ENCODE results near the gene UBE2O.
A peak's percentile ranks its signal among the peaks of the same experiment; 100 is the strongest.

The UBE2O gene

DNA sequence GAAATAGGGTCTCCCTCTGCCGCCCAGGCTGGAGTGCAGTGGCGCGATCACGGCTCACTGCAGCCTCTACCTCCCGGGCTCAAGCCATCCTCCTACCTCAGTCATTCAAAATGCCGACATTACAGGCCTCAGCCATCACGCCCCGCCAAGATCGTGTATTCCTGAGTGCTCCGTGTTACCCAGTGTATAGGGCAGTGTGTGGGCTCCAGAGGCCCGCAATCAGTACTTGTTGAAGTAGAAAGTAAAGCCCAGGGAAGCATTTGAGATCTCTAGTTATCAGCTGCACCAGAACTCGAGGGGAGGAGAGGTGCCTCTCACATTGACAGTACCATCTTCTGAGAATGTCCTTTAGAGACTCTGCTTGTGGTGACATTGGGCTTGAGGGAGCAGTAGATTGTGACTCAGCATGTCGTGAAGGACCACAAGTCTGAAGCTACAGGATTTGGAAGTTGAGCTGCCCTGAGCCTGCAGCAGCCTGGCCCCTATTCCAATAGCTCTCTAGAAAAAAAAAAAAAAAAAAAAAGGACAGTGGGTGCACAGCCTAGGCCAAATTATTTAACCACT lies 98.1 kb downstream of the UBE2O start:
- TF ChIP-seq POLR2A (IDR thresholded peaks at IDR 0.05; ENCODE audit: extremely low read depth, insufficient read length) (no peak), MAX (IDR thresholded peaks at IDR 0.05; ENCODE audit: low read depth, low read length) (no peak), CTCF (IDR thresholded peaks at IDR 0.05; ENCODE audit: low read depth, low read length) (no peak), MYC (IDR thresholded peaks at IDR 0.05; ENCODE audit: low read depth, low read length) (no peak)
- H3K4me3 ChIP-seq (ENCODE audit: low read depth, low read length): no peak overlapping the region
- peak; percentile 73 for DNase-seq (ENCODE audit: low read depth)

DNA sequence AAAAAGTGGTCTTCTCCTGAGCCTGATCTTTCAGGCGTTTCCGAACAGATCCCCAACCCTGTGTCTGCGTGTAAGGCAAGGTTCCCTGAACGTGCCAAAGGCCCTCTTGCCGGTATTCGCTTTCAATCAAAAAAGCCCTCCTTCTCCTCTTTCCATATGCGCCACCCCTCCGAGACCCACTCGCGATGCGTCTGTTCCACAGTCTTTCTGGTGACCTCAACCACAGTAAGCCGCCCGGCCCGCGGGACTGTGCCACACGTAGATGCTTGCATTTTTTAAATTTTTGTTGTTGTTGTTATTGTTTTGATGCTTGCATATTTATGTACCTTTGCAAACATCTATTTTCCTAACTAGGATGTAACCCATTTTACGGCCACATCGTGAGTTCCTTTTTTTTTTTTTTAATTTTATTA lies 98.6 kb downstream of the UBE2O start:
- peak overlapping the region; percentile 67 for H3K4me3 ChIP-seq (ENCODE audit: low read depth, low read length)
- TF ChIP-seq POLR2A (IDR thresholded peaks at IDR 0.05; ENCODE audit: extremely low read depth, insufficient read length) (no peak), MYC (IDR thresholded peaks at IDR 0.05; ENCODE audit: low read depth, low read length) (no peak), CTCF (IDR thresholded peaks at IDR 0.05; ENCODE audit: low read depth, low read length) (no peak), MAX (IDR thresholded peaks at IDR 0.05; ENCODE audit: low read depth, low read length) (no peak)

GRCh38 chr17:76353599-76354316 lies 99.2 kb downstream of the UBE2O start, which contains the start of gene PRPSAP1:
PRPSAP1 (minus strand) TSS chr17:76353916; CDS start chr17:76353703, 213 bp downstream.
- peak; percentile 93 for DNase-seq (ENCODE audit: low read depth)
- peak; percentile 77 for TF ChIP-seq MYC (IDR thresholded peaks at IDR 0.05; ENCODE audit: low read depth, low read length)
- peak; percentile 51 for TF ChIP-seq POLR2A (IDR thresholded peaks at IDR 0.05; ENCODE audit: extremely low read depth, insufficient read length)
- no peak for TF ChIP-seq CTCF (IDR thresholded peaks at IDR 0.05; ENCODE audit: low read depth, low read length)
- peak; percentile 74 for TF ChIP-seq MAX (IDR thresholded peaks at IDR 0.05; ENCODE audit: low read depth, low read length)
- H3K4me3 ChIP-seq (ENCODE audit: low read depth, low read length): peak within 1 kb of the TSS; percentile 67

More for the DNA sequence above, 98.6 kb downstream of the UBE2O start:
- DNase-seq (ENCODE audit: low read depth): no peak

DNA sequence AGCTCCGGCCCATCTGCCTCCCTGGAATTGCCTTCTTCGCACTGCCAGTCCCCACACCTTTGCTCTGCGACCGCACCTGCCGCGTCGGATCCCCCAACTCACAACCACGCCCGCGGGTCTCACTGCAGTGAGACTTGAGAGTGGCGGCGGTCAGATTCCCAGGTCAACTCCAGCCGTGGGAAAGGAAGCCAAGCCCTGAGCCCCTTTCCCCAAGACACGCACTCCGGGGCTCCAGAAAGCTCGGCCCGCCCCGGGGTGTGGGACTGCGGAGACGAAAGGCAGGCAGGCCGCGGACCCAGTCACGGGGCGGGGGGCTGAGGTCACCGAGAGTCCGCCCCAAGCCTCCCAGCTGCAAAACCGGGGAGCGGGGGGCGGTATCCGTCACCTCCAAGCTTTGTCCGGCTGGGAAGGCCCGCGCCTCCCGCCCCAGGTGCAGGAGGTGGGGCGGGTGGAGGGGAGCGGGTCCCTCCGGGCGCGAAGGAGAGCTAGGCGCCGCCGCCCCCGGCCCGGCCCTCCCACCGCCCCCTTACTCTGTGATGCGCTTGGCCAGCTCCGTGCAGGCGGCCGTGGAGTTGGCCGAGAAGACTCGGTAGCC lies 99.9 kb downstream of the UBE2O start:
- no peak for TF ChIP-seq MAX (IDR thresholded peaks at IDR 0.05; ENCODE audit: low read depth, low read length)
- no peak for TF ChIP-seq MYC (IDR thresholded peaks at IDR 0.05; ENCODE audit: low read depth, low read length)
- TF ChIP-seq CTCF (IDR thresholded peaks at IDR 0.05; ENCODE audit: low read depth, low read length): no peak
- no peak for TF ChIP-seq POLR2A (IDR thresholded peaks at IDR 0.05; ENCODE audit: extremely low read depth, insufficient read length)
- no peak for DNase-seq (ENCODE audit: low read depth)
- H3K4me3 ChIP-seq (ENCODE audit: low read depth, low read length): peak overlapping the region; percentile 67

DNA sequence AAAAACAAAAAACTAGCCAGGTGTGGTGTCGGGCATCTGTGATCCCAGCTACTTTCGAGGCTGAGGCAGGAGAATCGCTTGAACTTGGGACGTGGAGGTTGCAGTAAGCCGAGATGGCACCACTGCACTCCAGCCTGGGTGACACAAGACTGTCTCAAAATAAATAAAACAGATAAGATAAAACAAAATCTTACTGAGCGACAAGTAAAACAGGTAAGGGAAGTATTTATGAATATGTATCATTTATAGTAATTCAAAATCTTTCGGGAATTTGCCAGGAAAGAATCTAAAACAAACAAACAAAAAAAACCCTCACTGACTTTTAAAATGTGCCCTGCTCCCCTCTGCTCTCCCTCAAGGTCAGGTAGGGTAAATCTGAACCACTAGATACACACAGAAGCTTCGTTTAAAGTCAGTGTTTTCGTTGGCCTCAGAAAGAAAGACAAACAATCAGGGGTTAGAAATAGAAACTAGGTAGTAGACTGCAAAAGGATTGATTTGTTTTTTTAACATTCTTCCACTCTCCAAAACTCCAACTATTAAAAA lies 101.4 kb downstream of the UBE2O start:
- H3K4me3 ChIP-seq (ENCODE audit: low read depth, low read length): no peak overlapping the region
- DNase-seq (ENCODE audit: low read depth): no peak
- TF ChIP-seq POLR2A (IDR thresholded peaks at IDR 0.05; ENCODE audit: extremely low read depth, insufficient read length) (no peak), CTCF (IDR thresholded peaks at IDR 0.05; ENCODE audit: low read depth, low read length) (no peak), MAX (IDR thresholded peaks at IDR 0.05; ENCODE audit: low read depth, low read length) (no peak), MYC (IDR thresholded peaks at IDR 0.05; ENCODE audit: low read depth, low read length) (no peak)
